ENCODE measurements around the gene AHCYL1.

- TF ChIP-seq EZH2 (IDR thresholded peaks at IDR 0.05; ENCODE audit: insufficient read depth, poor library complexity, severe bottlenecking) (no peak), EZH2phosphoT487 (IDR thresholded peaks at IDR 0.05; ENCODE audit: insufficient read depth, low read depth) (no peak)
Measured at GRCh38 chr1:109981004-109981335, 3.6 kb upstream of the AHCYL1 start.
